GM18909 (cell line): Measurements from ENCODE around the gene CT45A1.
"Not testable (repeated sequence)": the region's sequence is repeated elsewhere in the genome, so short reads cannot be mapped to it uniquely, and the experiment has no call there.

Experiments
- ATAC-seq: cut with Tn5 transposase; IDR thresholded peaks from one replicate; pipeline ENCODE4 v1.9.1; 2021; ENCODE audit warnings: mild to moderate bottlenecking; ENCODE audit not compliant: unreplicated experiment, poor library complexity

Gene CT45A1

GRCh38 chrX:135713183-135713689 is at the start of gene CT45A1:
CT45A1 (plus strand) TSS chrX:135713639; CDS start chrX:135718941, 5,302 bp downstream.
- not testable (repeated sequence) for ATAC-seq

- ATAC-seq = not testable (repeated sequence)
Observed at GRCh38 chrX:135672979-135673378, 40.5 kb upstream of the CT45A1 start.

GRCh38 chrX:135688137-135688536 is 25.3 kb upstream of the CT45A1 start:
- no peak for ATAC-seq

GRCh38 chrX:135695471-135695870 is 18.0 kb upstream of the CT45A1 start:
- no peak for ATAC-seq

- no peak for ATAC-seq
Observed at GRCh38 chrX:135697601-135698000, 15.8 kb upstream of the CT45A1 start.

- no peak for ATAC-seq
Observed at GRCh38 chrX:135698924-135699323, 14.5 kb upstream of the CT45A1 start.

- ATAC-seq = no peak
Observed at GRCh38 chrX:135707880-135708279, 5.6 kb upstream of the CT45A1 start.

- no peak for ATAC-seq
Observed at GRCh38 chrX:135713795-135714194, 356 bp downstream of the CT45A1 start.

GRCh38 chrX:135734666-135735065 is 21.2 kb downstream of the CT45A1 start:
- not testable (repeated sequence) for ATAC-seq

- ATAC-seq = peak; percentile 48
Observed at GRCh38 chrX:135737366-135738071, 24.1 kb downstream of the CT45A1 start.

- peak; percentile 77 for ATAC-seq
Observed at GRCh38 chrX:135740681-135741149, 27.3 kb downstream of the CT45A1 start.

- ATAC-seq = no peak
Observed at GRCh38 chrX:135741192-135741715, 27.8 kb downstream of the CT45A1 start.

GRCh38 chrX:135744739-135745138 is 31.3 kb downstream of the CT45A1 start:
- ATAC-seq = not testable (repeated sequence)

- ATAC-seq = not testable (repeated sequence)
Observed at GRCh38 chrX:135768091-135768490, 54.7 kb downstream of the CT45A1 start, which contains the start of gene CT45A3. CT45A3 (minus strand) TSS chrX:135768191; CDS start chrX:135764444, 3,747 bp downstream.
